T-cell (primary cell): ENCODE results near the gene DDX39B. TPM values are rescaled to one million over a fixed set of nuclear protein-coding genes. Genes with fewer than 3 reads are reported as not detected.

ENCODE experiments used
- ATAC-seq, 4 experiments: fragments of 200-7000 bp in 3 of 4; fragments of 150-1000 bp in 1 of 4; cut with Tn5 transposase; replicated peaks in 1 of 4; 1 replicate in 3 of 4; 2 replicates in 1 of 4; pipeline ENCODE4 v1.10.0; 2021; ENCODE audit warnings: moderate library complexity in 3 of 4, mild to moderate bottlenecking in 2 of 4, moderate number of reproducible peaks in 1 of 4
- CTCF ChIA-PET, 2 donors: fragments of 300-600 bp; sonication (Branson Sonifier 250); formaldehyde crosslinking; loops; one replicate each; lab custom pipeline; 2022; ENCODE audit warnings: antibody characterized with exemption in 2 of 2; lab: Charles Lee
- POLR2A ChIA-PET, 2 donors: fragments of 300-600 bp; sonication (Branson Sonifier 250); formaldehyde crosslinking; loops; one replicate each; lab custom pipeline; 2022; ENCODE audit warnings: antibody characterized with exemption in 2 of 2; lab: Charles Lee
- DNase-seq, 35 experiments: peaks; one replicate each; pipeline versions ENCODE4 v3.0.0 to v3.0.0-alpha.2; 2013 to 2023
- H3K27ac ChIP-seq: one replicate; pipeline ENCODE4 v1.5.1; 2013; ENCODE audit warnings: low read length
- H3K27me3 ChIP-seq, 2 experiments: replicated peaks in 1 of 2; 1 replicate in 1 of 2; 2 replicates in 1 of 2; pipeline versions ENCODE4 v1.6.1 to v1.7.0; 2013; ENCODE audit warnings: low read length in 1 of 2, mixed read lengths in 1 of 2; ENCODE audit not compliant: control insufficient read depth in 2 of 2, insufficient read depth in 2 of 2; ENCODE audit errors: extremely low read depth in 1 of 2
- H3K36me3 ChIP-seq, 2 donors: 1 replicate in 1 of 2; 2 replicates in 1 of 2; pipeline versions ENCODE4 v1.6.1 to v1.7.0; 2013; ENCODE audit warnings: low read length in 1 of 2; ENCODE audit not compliant: control insufficient read depth in 2 of 2, insufficient read depth in 1 of 2; ENCODE audit errors: extremely low read depth in 1 of 2
- H3K4me1 ChIP-seq, 2 experiments: 1 replicate in 1 of 2; 2 replicates in 1 of 2; pipeline versions ENCODE4 v1.6.1 to v1.7.0; 2013; ENCODE audit warnings: low read length in 2 of 2, mixed read lengths in 1 of 2; ENCODE audit not compliant: insufficient read depth in 2 of 2, control insufficient read depth in 1 of 2; ENCODE audit errors: extremely low read depth in 1 of 2
- H3K4me3 ChIP-seq, 2 donors: 1 replicate in 1 of 2; 2 replicates in 1 of 2; pipeline versions ENCODE4 v1.5.1 to v1.7.0; 2013; ENCODE audit warnings: mild to moderate bottlenecking in 2 of 2, low read length in 1 of 2, moderate library complexity in 1 of 2; ENCODE audit not compliant: control insufficient read depth in 1 of 2; ENCODE audit errors: extremely low read depth in 1 of 2
- H3K9me3 ChIP-seq: 2 replicates; pipeline ENCODE4 v1.7.0; 2013
- H3K27ac Mint-ChIP-seq, 2 donors: one replicate each; pipeline ENCODE4 v1.8.0; 2020 to 2021; ENCODE audit warnings: mild to moderate bottlenecking in 2 of 2, mixed read lengths in 2 of 2
- H3K27me3 Mint-ChIP-seq, 2 donors: one replicate each; pipeline ENCODE4 v1.8.0; 2021 to 2022; ENCODE audit warnings: mixed read lengths in 2 of 2
- H3K36me3 Mint-ChIP-seq: one replicate; pipeline ENCODE4 v1.8.0; 2021; ENCODE audit warnings: mixed read lengths
- H3K4me1 Mint-ChIP-seq, 3 donors: one replicate each; pipeline ENCODE4 v1.8.0; 2020 to 2022; ENCODE audit warnings: mixed read lengths in 3 of 3, mild to moderate bottlenecking in 1 of 3
- H3K4me3 Mint-ChIP-seq, 3 donors: one replicate each; pipeline ENCODE4 v1.8.0; 2020 to 2022; ENCODE audit warnings: mild to moderate bottlenecking in 3 of 3, mixed read lengths in 3 of 3, moderate library complexity in 3 of 3
- H3K9me3 Mint-ChIP-seq, 3 donors: one replicate each; pipeline ENCODE4 v1.8.0; 2020 to 2022; ENCODE audit warnings: mixed read lengths in 3 of 3
- whole genome bisulfite sequencing: methylation state at CpG from one replicate; pipeline ENCODE4 v1.1.5; 2013; ENCODE audit warnings: missing lambda C conversion rate; ENCODE audit not compliant: insufficient coverage; 5-methylcytosine and 5-hydroxymethylcytosine counted together
- total RNA-seq, 35 experiments: library from RNA in 6 of 35; stranded (reverse) in 6 of 35; fragments of 120-200 nt in 1 of 35; gene quantifications; one replicate each; pipeline versions ENCODE4 v1.2.1 to v1.2.4 and lab custom pipeline; 2013 to 2026

Gene DDX39B
- total RNA-seq, 5 donors from 2014 or later (not counting 1 experiment from before 2014, with no cell fraction given), result 507 to 669 (median 631) TPM

GRCh38 chr6:31530659-31531058 lies 11.1 kb downstream of the DDX39B start:
- peaks cover 12 to 60% of the 10 kb centered on the region in 2 donors for H3K36me3 ChIP-seq
- ATAC-seq, result no peak
- H3K9me3 Mint-ChIP-seq, result no peaks in the 10 kb centered on the region
- no peaks in the 10 kb centered on the region for H3K27me3 Mint-ChIP-seq
- no peak overlapping the region for H3K4me3 ChIP-seq
- H3K4me1 ChIP-seq, result peaks cover 0 to 4% of the 10 kb centered on the region in 2 experiments
- 90% methylated on average over 5 of the region's 6 CpGs for WGBS
- no peak overlapping the region for H3K27ac ChIP-seq
- ChIA-PET POLR2A (no interaction called here), CTCF (no interaction called here)
- H3K27me3 ChIP-seq, result no peaks in the 10 kb centered on the region
- H3K4me1 Mint-ChIP-seq, result peaks cover 10 to 19% (median 11%) of the 10 kb centered on the region in 3 donors
- H3K9me3 ChIP-seq, result no peaks in the 10 kb centered on the region
- peaks cover 46% of the 10 kb centered on the region for H3K36me3 Mint-ChIP-seq
- H3K4me3 Mint-ChIP-seq, result no peak overlapping the region
- H3K27ac Mint-ChIP-seq, result no peak overlapping the region
- DNase-seq, result no peak

- ATAC-seq (peak in 3 of 4 experiments; percentile 16 to 23 (median 19)), DNase-seq (no peak)
- Mint-ChIP-seq H3K4me3 (no peak overlapping the region), H3K9me3 (no peaks in the 10 kb centered on the region), H3K27ac (no peak overlapping the region), H3K36me3 (peaks cover 35% of the 10 kb centered on the region), H3K27me3 (no peaks in the 10 kb centered on the region), H3K4me1 (peaks cover 7 to 13% (median 10%) of the 10 kb centered on the region in 3 donors)
- Histone ChIP-seq H3K9me3 (no peaks in the 10 kb centered on the region), H3K27ac (no peak overlapping the region), H3K4me1 (peaks cover 0 to 3% of the 10 kb centered on the region in 2 experiments), H3K36me3 (peaks cover 12 to 49% of the 10 kb centered on the region in 2 donors), H3K4me3 (no peak overlapping the region), H3K27me3 (no peaks in the 10 kb centered on the region)
- ChIA-PET CTCF (no interaction called here), POLR2A (no interaction called here)
- WGBS, result 68% methylated on average over 9 of the region's 12 CpGs
These were observed 12.3 kb downstream of the DDX39B start for GRCh38 chr6:31529329-31530150.

DNA sequence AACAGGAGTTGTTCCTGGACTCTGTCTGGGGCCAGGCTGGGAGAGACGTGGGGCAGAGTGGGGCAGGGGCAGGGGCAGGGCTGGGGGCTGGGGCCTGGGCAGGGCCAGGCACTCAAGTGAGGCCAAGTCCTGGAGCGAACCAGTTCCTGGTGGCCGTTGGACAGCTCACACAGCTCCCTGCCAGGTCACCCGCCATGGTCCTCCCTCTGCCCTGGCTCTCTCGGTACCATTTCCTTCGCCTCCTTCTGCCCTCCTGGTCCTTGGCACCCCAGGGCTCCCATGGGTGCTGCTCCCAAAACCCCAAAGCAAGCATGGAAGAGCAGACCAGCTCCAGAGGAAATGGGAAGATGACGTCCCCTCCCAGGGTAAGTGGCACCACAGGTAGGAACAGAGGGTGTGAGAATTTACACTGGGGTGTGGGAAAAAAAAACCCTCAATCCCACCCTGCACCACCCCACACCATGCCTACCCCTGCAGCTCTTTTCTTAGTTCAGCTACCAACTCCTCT lies 12.9 kb downstream of the DDX39B start, which contains the start of gene MCCD1:
TSS of gene MCCD1 (plus strand) at position 142 of the 508 bp plus-strand sequence. CDS start at position 195, 53 bp downstream.
- ChIA-PET CTCF (no interaction called here), POLR2A (no interaction called here)
- Histone ChIP-seq H3K27me3 (no peaks in the 10 kb centered on the region), H3K27ac (no peak within 1 kb of the TSS), H3K9me3 (no peaks in the 10 kb centered on the region), H3K4me3 (no peak within 1 kb of the TSS), H3K36me3 (peaks cover 12 to 42% of the 10 kb centered on the region in 2 donors), H3K4me1 (no peaks in the 10 kb centered on the region)
- Mint-ChIP-seq H3K27me3 (no peaks in the 10 kb centered on the region), H3K4me1 (peaks cover 7 to 13% (median 10%) of the 10 kb centered on the region in 3 donors), H3K4me3 (no peak within 1 kb of the TSS), H3K36me3 (peaks cover 31% of the 10 kb centered on the region), H3K9me3 (no peaks in the 10 kb centered on the region), H3K27ac (peak within 1 kb of the TSS; percentile 21 to 39)
- WGBS, result 91% methylated on average over 6 of the region's 7 CpGs
- DNase-seq (no peak), ATAC-seq (peak in 3 of 4 experiments; percentile 19 to 45 (median 31))

- Mint-ChIP-seq H3K27ac (peak overlapping the region; percentile 4 to 21), H3K36me3 (peaks cover 27% of the 10 kb centered on the region), H3K4me1 (peaks cover 6 to 11% (median 7%) of the 10 kb centered on the region in 3 donors), H3K4me3 (no peak overlapping the region), H3K27me3 (no peaks in the 10 kb centered on the region), H3K9me3 (no peaks in the 10 kb centered on the region)
- peaks cover 12 to 37% of the 10 kb centered on the region in 2 donors for H3K36me3 ChIP-seq
- peak in 2 of 4 experiments; percentile 16 to 20 for ATAC-seq
- no peak for DNase-seq
- ChIA-PET CTCF (no interaction called here), POLR2A (interaction anchor here in 1 of 2 donors (0.7 kb wide), 1 partner anchor 12 kb away, joined by 6 read pairs; no protein-coding TSS in a partner anchor)
- H3K4me3 ChIP-seq, result no peak overlapping the region
- no peaks in the 10 kb centered on the region for H3K27me3 ChIP-seq
- WGBS, result 100% methylated on average over 1 of the region's 4 CpGs
- H3K27ac ChIP-seq, result no peak overlapping the region
- H3K4me1 ChIP-seq, result no peaks in the 10 kb centered on the region
- no peaks in the 10 kb centered on the region for H3K9me3 ChIP-seq
These were observed 13.5 kb downstream of the DDX39B start for GRCh38 chr6:31528307-31528777.

DNA sequence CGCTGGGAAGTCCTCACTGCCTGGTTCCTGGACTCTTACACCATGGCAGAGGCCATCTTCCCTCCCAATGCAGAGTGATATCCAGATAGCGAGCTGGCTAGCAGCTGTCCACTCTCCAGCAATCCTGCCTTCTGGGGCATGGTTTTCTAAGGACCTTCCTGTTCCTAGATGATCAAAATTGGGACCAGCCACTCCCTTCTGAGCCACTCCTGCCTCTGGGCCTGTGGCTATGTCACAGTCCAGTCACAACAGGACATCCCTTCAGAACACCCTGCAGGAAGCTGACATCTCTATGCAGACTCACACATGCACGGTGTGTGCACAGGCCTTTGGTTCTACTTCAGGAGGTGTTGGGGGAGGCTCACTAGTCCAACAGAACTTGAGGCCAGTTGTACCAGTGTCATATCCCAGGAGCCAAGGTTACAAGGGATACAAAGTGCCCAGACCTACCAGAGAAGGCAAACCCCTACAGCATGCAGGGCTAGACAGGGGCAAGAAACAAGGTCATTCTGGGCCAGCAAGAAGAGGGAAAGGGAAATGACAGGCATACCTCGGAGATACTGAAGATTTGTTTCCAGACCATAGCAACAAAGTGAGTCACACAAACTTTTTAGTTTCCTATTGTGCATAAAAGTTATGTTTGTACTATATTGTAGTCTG lies 15.7 kb downstream of the DDX39B start:
- ATAC-seq (no peak), DNase-seq (no peak)
- WGBS, result 96% methylated on average over 2 of the region's 4 CpGs
- ChIA-PET CTCF (interaction anchor here in 1 of 2 donors (0.6 kb wide), 1 partner anchor 1012 kb away, joined by 3 read pairs; no protein-coding TSS in a partner anchor), POLR2A (no interaction called here)
- Histone ChIP-seq H3K4me1 (no peaks in the 10 kb centered on the region), H3K36me3 (peaks cover 10 to 14% of the 10 kb centered on the region in 2 donors), H3K9me3 (no peaks in the 10 kb centered on the region), H3K4me3 (no peak overlapping the region), H3K27me3 (no peaks in the 10 kb centered on the region), H3K27ac (no peak overlapping the region)
- no peaks in the 10 kb centered on the region for H3K9me3 Mint-ChIP-seq
- H3K4me1 Mint-ChIP-seq, result peaks cover 0 to 6% (median 0%) of the 10 kb centered on the region in 3 donors
- no peaks in the 10 kb centered on the region for H3K27me3 Mint-ChIP-seq
- no peak overlapping the region for H3K4me3 Mint-ChIP-seq
- H3K27ac Mint-ChIP-seq, result peak overlapping the region in 1 of 2 donors; percentile 25
- H3K36me3 Mint-ChIP-seq, result peaks cover 12% of the 10 kb centered on the region

DNA sequence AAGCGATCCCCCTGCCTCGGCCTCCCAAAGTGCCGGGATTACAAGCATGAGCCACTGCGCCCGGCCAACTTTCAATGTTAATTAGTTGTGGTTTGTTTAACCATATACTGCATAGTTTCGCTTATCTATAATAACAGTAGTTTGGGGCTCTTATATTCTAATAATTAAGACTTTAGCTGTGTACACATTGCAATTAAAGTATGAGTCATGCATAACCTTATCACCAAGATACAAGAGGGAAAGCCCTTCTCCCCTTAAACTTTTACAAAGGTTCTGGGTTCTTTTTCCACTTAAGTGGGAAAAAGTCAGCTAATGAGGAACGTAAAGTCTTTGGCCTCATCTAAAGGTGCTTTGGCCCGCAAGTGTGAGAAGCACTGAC lies 16.3 kb downstream of the DDX39B start:
- Mint-ChIP-seq H3K36me3 (peaks cover 6% of the 10 kb centered on the region), H3K27me3 (no peaks in the 10 kb centered on the region), H3K9me3 (no peaks in the 10 kb centered on the region), H3K27ac (no peak overlapping the region), H3K4me3 (no peak overlapping the region), H3K4me1 (peaks cover 0 to 4% (median 0%) of the 10 kb centered on the region in 3 donors)
- WGBS, result 95% methylated on average over 2 of the region's 8 CpGs
- no peak overlapping the region for H3K27ac ChIP-seq
- no peak for ATAC-seq
- H3K36me3 ChIP-seq, result peaks cover 6 to 9% of the 10 kb centered on the region in 2 donors
- H3K9me3 ChIP-seq, result no peaks in the 10 kb centered on the region
- no peak overlapping the region for H3K4me3 ChIP-seq
- POLR2A ChIA-PET, result interaction anchor here in 1 of 2 donors (0.7 kb wide), 1 partner anchor 734 kb away, joined by 4 read pairs; no protein-coding TSS in a partner anchor
- no peaks in the 10 kb centered on the region for H3K27me3 ChIP-seq
- CTCF ChIA-PET, result interaction anchor here in 1 of 2 donors (0.6 kb wide), 2 partner anchors 83 to 1011 kb away, joined by 3 read pairs; no protein-coding TSS in a partner anchor
- no peak for DNase-seq
- no peaks in the 10 kb centered on the region for H3K4me1 ChIP-seq
